Karpas-422 (cell line): ENCODE data around the gene ZP1. TPM values are rescaled to one million over a fixed set of nuclear protein-coding genes. Genes with fewer than 3 reads are reported as not detected.

ENCODE experiments used
- DNase-seq: peaks from one replicate; pipeline ENCODE4 v3.0.0-alpha.2; 2015
- H2AFZ ChIP-seq: fragments of 200-600 bp; sonication (generic); 2 replicates; pipeline ENCODE4 v1.6.1; 2014; ENCODE audit warnings: antibody characterized with exemption, low read length, mixed read lengths
- H3K27ac ChIP-seq: fragments of 200-600 bp; sonication (generic); 2 replicates; pipeline ENCODE4 v1.5.1; 2014; ENCODE audit warnings: mild to moderate bottlenecking, low read length, moderate library complexity
- H3K27me3 ChIP-seq: fragments of 200-600 bp; sonication (generic); 2 replicates; pipeline ENCODE4 v1.6.1; 2014; ENCODE audit warnings: low read length, mixed read lengths
- H3K36me3 ChIP-seq: fragments of 200-600 bp; sonication (generic); 2 replicates; pipeline ENCODE4 v1.6.1; 2014; ENCODE audit warnings: low read length, mixed read lengths; ENCODE audit not compliant: insufficient read depth
- H3K4me1 ChIP-seq: fragments of 200-600 bp; sonication (generic); 2 replicates; pipeline ENCODE4 v1.6.1; 2014; ENCODE audit warnings: mild to moderate bottlenecking, low read length, mixed read lengths
- H3K4me2 ChIP-seq: fragments of 200-600 bp; sonication (generic); 2 replicates; pipeline ENCODE4 v1.6.1; 2014; ENCODE audit warnings: low read length, low read depth, mild to moderate bottlenecking; ENCODE audit not compliant: poor library complexity, severe bottlenecking
- H3K4me3 ChIP-seq: fragments of 200-600 bp; sonication (generic); 2 replicates; pipeline ENCODE4 v1.5.1; 2014; ENCODE audit warnings: mild to moderate bottlenecking, antibody characterized with exemption, low read length, mixed read lengths
- H3K79me2 ChIP-seq: fragments of 200-600 bp; sonication (generic); 2 replicates; pipeline ENCODE4 v1.6.1; 2014; ENCODE audit warnings: mild to moderate bottlenecking, low read length, mixed read lengths
- H3K9ac ChIP-seq: fragments of 200-600 bp; sonication (generic); 2 replicates; pipeline ENCODE4 v1.6.0; 2014; ENCODE audit warnings: low read length
- H3K9me2 ChIP-seq: fragments of 200-600 bp; sonication (generic), shearing (Covaris generic); replicated peaks from 2 replicates; pipeline ENCODE4 v1.6.0; 2014; ENCODE audit warnings: mild to moderate bottlenecking, low read length, moderate library complexity; ENCODE audit not compliant: insufficient read depth
- H3K9me3 ChIP-seq: fragments of 300-700, 200-600 bp; sonication (generic); 2 replicates; pipeline ENCODE4 v1.6.1; 2014; ENCODE audit warnings: low read length, mixed read lengths
- H4K20me1 ChIP-seq: fragments of 200-600 bp; sonication (generic); 2 replicates; pipeline ENCODE4 v1.6.1; 2014; ENCODE audit warnings: mild to moderate bottlenecking, antibody characterized with exemption, low read length, low read depth; ENCODE audit not compliant: insufficient read depth
- total RNA-seq: library from RNA; depleted of rRNA; stranded (reverse); fragments of >200 nt; shearing (Covaris generic); gene quantifications from 2 replicates; pipeline ENCODE4 v1.2.3, GENCODE V29; 2014; ENCODE audit warnings: low replicate concordance

Gene ZP1
- total RNA-seq, 1 experiment from 2014 or later: not detected

- H3K27ac ChIP-seq: no peak overlapping the region
- peaks cover 24% of the 10 kb centered on the region; the same call in 1 of the 2 replicates for H3K36me3 ChIP-seq
- no peaks in the 10 kb centered on the region for H3K4me1 ChIP-seq
- no peak overlapping the region for H3K9ac ChIP-seq
- no peak overlapping the region for H3K4me2 ChIP-seq
- no peak overlapping the region for H3K4me3 ChIP-seq
- no peaks in the 10 kb centered on the region for H4K20me1 ChIP-seq
- no peaks in the 10 kb centered on the region for H3K9me2 ChIP-seq
- H3K9me3 ChIP-seq: no peaks in the 10 kb centered on the region
- no peak for DNase-seq
- no peaks in the 10 kb centered on the region for H3K27me3 ChIP-seq
- H3K79me2 ChIP-seq: no peaks in the 10 kb centered on the region
- no peak overlapping the region for H2AFZ ChIP-seq
Observed at GRCh38 chr11:60889869-60890311, 22.5 kb downstream of the ZP1 start.

DNA sequence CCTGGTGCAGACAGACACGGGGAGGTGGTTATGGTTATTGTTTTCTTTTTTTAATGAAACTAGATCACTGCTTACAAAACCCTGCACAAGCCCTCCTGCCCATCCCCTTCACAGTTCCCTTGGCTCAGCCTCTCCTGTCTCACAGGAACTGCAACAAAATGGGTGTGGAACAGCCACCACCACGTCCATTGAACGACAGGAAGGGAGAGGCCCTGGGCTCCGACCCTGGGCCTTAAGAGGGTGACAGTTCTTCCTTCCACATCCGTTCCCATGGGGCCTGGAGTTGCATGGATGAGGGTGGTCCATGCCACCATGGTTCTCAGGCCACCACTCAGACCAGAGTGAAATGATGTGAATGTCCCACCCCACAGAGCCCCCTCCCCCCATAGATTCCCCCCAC is 23.4 kb downstream of the ZP1 start:
- H3K27me3 ChIP-seq: no peaks in the 10 kb centered on the region
- H4K20me1 ChIP-seq: no peaks in the 10 kb centered on the region
- no peaks in the 10 kb centered on the region for H3K9me3 ChIP-seq
- no peaks in the 10 kb centered on the region for H3K79me2 ChIP-seq
- no peaks in the 10 kb centered on the region for H3K4me1 ChIP-seq
- no peak for DNase-seq
- H3K9ac ChIP-seq: no peak overlapping the region
- no peak overlapping the region for H3K4me2 ChIP-seq
- peaks cover 32% of the 10 kb centered on the region; the same call in 1 of the 2 replicates for H3K36me3 ChIP-seq
- no peak overlapping the region for H2AFZ ChIP-seq
- H3K9me2 ChIP-seq: no peaks in the 10 kb centered on the region
- no peak overlapping the region for H3K27ac ChIP-seq
- H3K4me3 ChIP-seq: no peak overlapping the region

DNA sequence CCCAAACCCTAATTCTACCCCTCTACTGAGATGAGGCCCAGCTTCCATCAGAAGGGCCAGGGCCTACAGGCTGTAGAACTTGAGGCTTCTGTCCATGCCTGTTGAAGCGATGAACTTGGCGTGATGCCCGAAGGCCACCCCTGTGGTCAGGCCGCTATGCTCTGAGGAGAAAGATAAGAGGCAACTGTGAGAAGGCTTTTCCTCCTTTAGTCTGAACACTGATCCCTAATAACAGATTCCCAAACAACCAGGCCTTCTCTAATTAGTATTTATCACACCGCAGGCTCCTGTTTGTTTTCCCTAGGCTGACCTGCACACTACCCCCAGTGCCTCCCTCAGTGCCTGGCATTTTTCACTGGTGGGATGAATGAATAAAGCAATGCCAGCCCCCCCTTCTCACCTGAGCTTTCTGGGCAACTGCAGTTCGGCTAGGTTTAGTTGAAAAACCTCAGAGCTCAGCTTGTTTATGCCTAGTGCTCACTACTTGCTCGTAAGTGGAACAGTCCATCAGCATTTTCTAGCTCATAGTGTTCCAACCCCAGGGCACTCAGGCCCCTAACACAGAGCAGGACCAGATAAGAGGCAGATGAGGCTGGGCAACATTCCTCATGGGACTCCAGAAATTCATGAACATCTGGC is 23.9 kb downstream of the ZP1 start:
- no peaks in the 10 kb centered on the region for H3K27me3 ChIP-seq
- H3K9ac ChIP-seq: no peak overlapping the region
- no peaks in the 10 kb centered on the region for H4K20me1 ChIP-seq
- H3K4me3 ChIP-seq: no peak overlapping the region
- peaks cover 37% of the 10 kb centered on the region; the same call in 1 of the 2 replicates for H3K36me3 ChIP-seq
- H3K9me3 ChIP-seq: no peaks in the 10 kb centered on the region
- DNase-seq: no peak
- no peaks in the 10 kb centered on the region for H3K9me2 ChIP-seq
- no peaks in the 10 kb centered on the region for H3K4me1 ChIP-seq
- H3K79me2 ChIP-seq: peaks cover 2% of the 10 kb centered on the region; the same call in 1 of the 2 replicates
- no peak overlapping the region for H3K27ac ChIP-seq
- H2AFZ ChIP-seq: no peak overlapping the region
- no peak overlapping the region for H3K4me2 ChIP-seq

DNA sequence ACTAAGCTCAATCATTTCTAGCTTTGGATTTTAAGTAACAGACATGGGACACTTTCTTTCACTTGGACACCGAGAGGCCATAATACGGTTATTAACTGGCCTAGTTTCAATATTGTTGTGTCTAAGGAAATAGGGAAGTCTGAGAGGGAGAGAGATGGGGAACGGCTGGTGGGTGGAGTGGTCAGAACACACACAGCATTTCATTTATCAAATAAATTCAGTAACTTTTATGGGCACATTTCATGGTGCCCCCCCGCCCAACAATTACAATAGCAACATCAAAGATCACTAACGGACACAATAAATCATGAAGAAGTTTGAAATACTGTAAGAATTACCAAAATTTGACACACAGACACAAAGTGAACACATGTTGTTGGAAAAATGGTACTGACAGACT is 28.3 kb downstream of the ZP1 start:
- Histone ChIP-seq H3K79me2 (peaks cover 9% of the 10 kb centered on the region; the same call in 1 of the 2 replicates), H3K9me3 (no peaks in the 10 kb centered on the region), H3K9ac (no peak overlapping the region), H2AFZ (no peak overlapping the region), H3K4me1 (no peaks in the 10 kb centered on the region), H3K27me3 (no peaks in the 10 kb centered on the region), H4K20me1 (peaks cover 17% of the 10 kb centered on the region), H3K4me3 (no peak overlapping the region), H3K27ac (no peak overlapping the region), H3K4me2 (no peak overlapping the region), H3K36me3 (peaks cover 66% of the 10 kb centered on the region), H3K9me2 (no peaks in the 10 kb centered on the region)
- DNase-seq: no peak

GRCh38 chr11:60897496-60897895 is 30.2 kb downstream of the ZP1 start:
- H3K4me2 ChIP-seq: no peak overlapping the region
- H3K27ac ChIP-seq: no peak overlapping the region
- H3K27me3 ChIP-seq: no peaks in the 10 kb centered on the region
- H3K4me3 ChIP-seq: no peak overlapping the region
- H3K9ac ChIP-seq: no peak overlapping the region
- no peaks in the 10 kb centered on the region for H3K9me3 ChIP-seq
- no peaks in the 10 kb centered on the region for H3K9me2 ChIP-seq
- peaks cover 67% of the 10 kb centered on the region for H3K36me3 ChIP-seq
- H2AFZ ChIP-seq: no peak overlapping the region
- peaks cover 20% of the 10 kb centered on the region for H4K20me1 ChIP-seq
- peaks cover 9% of the 10 kb centered on the region; the same call in 1 of the 2 replicates for H3K79me2 ChIP-seq
- DNase-seq: no peak
- no peaks in the 10 kb centered on the region for H3K4me1 ChIP-seq

- Histone ChIP-seq H3K79me2 (peaks cover 26% of the 10 kb centered on the region), H3K27me3 (no peaks in the 10 kb centered on the region), H4K20me1 (peaks cover 36% of the 10 kb centered on the region), H2AFZ (no peak overlapping the region), H3K4me3 (no peak overlapping the region), H3K27ac (no peak overlapping the region), H3K36me3 (peaks cover 75% of the 10 kb centered on the region), H3K9me3 (no peaks in the 10 kb centered on the region), H3K4me2 (no peak overlapping the region), H3K9me2 (no peaks in the 10 kb centered on the region), H3K4me1 (peaks cover 3% of the 10 kb centered on the region), H3K9ac (no peak overlapping the region)
- DNase-seq: peak; percentile 73
Observed at GRCh38 chr11:60899046-60899936, 31.9 kb downstream of the ZP1 start.

- Histone ChIP-seq H3K9me2 (no peaks in the 10 kb centered on the region), H3K4me3 (no peak overlapping the region), H3K79me2 (peaks cover 33% of the 10 kb centered on the region), H2AFZ (no peak overlapping the region), H4K20me1 (peaks cover 42% of the 10 kb centered on the region), H3K27me3 (no peaks in the 10 kb centered on the region), H3K4me1 (peaks cover 10% of the 10 kb centered on the region), H3K9me3 (no peaks in the 10 kb centered on the region), H3K27ac (no peak overlapping the region), H3K36me3 (peaks cover 75% of the 10 kb centered on the region), H3K4me2 (no peak overlapping the region), H3K9ac (no peak overlapping the region)
- DNase-seq: no peak
Observed at GRCh38 chr11:60899977-60900376, 32.6 kb downstream of the ZP1 start.

GRCh38 chr11:60900673-60901404 is 33.5 kb downstream of the ZP1 start:
- Histone ChIP-seq H3K9me2 (no peaks in the 10 kb centered on the region), H3K9me3 (no peaks in the 10 kb centered on the region), H3K4me3 (no peak overlapping the region), H3K79me2 (peaks cover 41% of the 10 kb centered on the region), H2AFZ (no peak overlapping the region), H3K27me3 (no peaks in the 10 kb centered on the region), H4K20me1 (peaks cover 45% of the 10 kb centered on the region), H3K27ac (no peak overlapping the region), H3K4me1 (peaks cover 13% of the 10 kb centered on the region), H3K36me3 (peaks cover 67% of the 10 kb centered on the region), H3K4me2 (no peak overlapping the region), H3K9ac (no peak overlapping the region)
- no peak for DNase-seq
